ENCODE data around the gene MAX.

Gene MAX

GRCh38 chr14:65073605-65074201 is 28.6 kb downstream of the MAX start:
- no peak for DNase-seq (ENCODE audit: low spot score)

DNA sequence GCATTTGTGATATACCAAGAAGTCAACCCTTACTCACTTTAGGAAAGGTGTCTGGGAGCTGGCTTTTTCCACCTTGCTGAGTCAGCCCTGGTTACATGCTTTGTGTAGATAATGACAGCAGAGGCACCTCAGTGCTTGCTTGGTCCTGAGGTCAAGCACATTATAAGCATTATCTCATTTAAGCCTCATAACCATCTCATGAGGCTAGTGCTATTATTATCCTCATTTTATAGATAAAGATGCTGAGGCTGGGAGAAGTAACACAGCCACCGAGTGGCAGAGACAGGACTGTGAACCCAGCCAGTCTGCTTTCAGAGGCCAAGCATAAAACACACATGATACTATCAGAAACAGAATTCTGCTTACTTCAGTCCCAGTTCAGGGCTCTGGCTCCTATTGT is 29.4 kb downstream of the MAX start:
- no peak for DNase-seq (ENCODE audit: low spot score)

GRCh38 chr14:65072256-65072655 is 30.1 kb downstream of the MAX start:
- DNase-seq (ENCODE audit: low spot score): no peak

GRCh38 chr14:65071544-65071943 is 30.8 kb downstream of the MAX start:
- no peak for DNase-seq (ENCODE audit: low spot score)

GRCh38 chr14:65070471-65070976 is 31.8 kb downstream of the MAX start:
- no peak for DNase-seq (ENCODE audit: low spot score)

DNA sequence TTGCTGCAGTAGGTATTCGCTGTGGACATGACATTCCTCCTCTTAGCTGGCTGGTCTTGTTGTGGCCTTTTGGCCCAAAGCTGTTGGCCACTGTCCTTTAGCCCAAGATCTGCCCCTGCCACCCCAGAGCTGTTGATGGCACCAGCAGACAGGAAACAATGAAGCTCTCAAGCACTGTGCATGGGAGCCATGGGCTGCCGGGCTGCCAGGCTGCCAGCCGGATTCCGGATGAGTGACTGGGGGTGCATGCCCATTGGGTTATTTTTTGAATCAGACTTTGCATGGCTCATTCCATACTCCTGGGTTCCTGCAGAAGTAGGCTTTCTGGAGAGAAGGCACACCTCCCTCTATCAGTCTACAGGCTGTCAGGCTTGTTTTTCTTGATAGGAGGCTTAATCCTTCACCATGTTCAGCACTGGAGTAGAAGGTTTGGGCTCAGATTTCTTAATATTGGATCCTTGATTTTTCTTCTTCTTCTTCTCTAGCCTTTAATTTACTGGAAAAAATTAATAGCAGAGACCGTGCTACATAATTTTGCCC is 32.4 kb downstream of the MAX start:
- no peak for DNase-seq (ENCODE audit: low spot score)

GRCh38 chr14:65065719-65066118 is 36.6 kb downstream of the MAX start:
- no peak for DNase-seq (ENCODE audit: low spot score)

GRCh38 chr14:65062096-65063075 is 39.9 kb downstream of the MAX start:
- DNase-seq (ENCODE audit: low spot score): no peak

GRCh38 chr14:65057695-65058094 is 44.6 kb downstream of the MAX start:
- no peak for DNase-seq (ENCODE audit: low spot score)

GRCh38 chr14:65054471-65055085 is 47.7 kb downstream of the MAX start:
- no peak for DNase-seq (ENCODE audit: low spot score)

DNA sequence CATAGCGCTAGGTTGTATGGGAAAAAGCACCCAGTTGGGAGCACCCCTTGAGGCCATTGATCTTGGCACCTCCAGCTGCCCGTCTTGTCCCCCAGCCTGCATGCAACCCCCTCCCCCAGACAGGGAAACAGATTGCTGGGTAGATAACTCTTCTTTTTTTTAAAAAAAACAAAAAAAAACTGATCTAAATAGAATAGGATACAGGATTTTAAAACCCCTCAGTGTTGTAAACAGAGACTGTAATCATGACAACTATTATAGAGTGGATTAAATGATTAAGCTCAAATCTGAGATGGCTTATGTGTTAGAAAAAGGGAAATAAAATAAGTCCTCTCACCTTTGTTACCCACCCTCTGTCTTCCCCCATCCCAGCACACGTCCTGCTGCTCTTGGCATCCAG is 48.9 kb downstream of the MAX start:
- DNase-seq (ENCODE audit: low spot score): no peak

DNA sequence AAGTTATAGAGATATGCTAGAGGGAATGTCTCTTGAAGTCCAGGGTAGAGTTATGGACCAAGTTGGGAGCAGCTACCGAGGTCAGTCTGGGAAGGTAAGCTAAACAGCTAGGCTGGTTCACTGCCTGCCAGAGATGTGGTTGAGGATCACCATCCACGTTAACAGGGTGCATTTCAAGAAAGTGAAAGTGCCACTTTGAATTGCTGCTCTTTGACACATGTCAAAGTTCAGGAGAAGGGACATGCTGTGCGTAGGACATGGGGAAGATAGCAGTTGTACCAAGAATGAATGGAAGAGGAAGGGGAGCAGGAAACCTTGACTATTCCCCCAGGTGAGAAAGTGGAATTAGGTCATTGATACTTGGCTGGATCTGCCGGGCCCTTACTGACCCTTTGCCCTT is 49.5 kb downstream of the MAX start:
- DNase-seq (ENCODE audit: low spot score): no peak

DNA sequence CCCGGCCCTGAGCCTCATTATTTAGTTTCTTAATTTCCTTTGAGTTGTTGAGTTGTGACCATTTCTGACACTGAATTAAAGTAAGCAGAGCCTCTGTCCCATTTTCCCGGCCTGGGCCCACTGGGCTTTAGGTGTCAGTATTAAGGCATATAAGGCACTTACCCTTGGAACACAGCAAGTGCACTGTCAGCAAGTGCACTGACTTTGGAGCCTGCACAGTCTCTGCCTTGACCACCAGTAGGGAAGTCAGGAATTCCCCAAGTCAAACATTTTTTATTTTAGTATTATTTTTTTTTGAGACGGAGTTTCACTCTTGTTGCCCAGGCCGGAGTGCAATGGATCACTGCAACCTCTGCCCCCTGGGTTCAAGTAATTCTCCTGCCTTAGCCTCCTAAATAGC is 56.6 kb downstream of the MAX start:
- DNase-seq (ENCODE audit: low spot score): no peak

GRCh38 chr14:65045006-65045405 is 57.3 kb downstream of the MAX start:
- DNase-seq (ENCODE audit: low spot score): no peak

GRCh38 chr14:65044596-65044959 is 57.7 kb downstream of the MAX start:
- DNase-seq (ENCODE audit: low spot score): no peak

DNA sequence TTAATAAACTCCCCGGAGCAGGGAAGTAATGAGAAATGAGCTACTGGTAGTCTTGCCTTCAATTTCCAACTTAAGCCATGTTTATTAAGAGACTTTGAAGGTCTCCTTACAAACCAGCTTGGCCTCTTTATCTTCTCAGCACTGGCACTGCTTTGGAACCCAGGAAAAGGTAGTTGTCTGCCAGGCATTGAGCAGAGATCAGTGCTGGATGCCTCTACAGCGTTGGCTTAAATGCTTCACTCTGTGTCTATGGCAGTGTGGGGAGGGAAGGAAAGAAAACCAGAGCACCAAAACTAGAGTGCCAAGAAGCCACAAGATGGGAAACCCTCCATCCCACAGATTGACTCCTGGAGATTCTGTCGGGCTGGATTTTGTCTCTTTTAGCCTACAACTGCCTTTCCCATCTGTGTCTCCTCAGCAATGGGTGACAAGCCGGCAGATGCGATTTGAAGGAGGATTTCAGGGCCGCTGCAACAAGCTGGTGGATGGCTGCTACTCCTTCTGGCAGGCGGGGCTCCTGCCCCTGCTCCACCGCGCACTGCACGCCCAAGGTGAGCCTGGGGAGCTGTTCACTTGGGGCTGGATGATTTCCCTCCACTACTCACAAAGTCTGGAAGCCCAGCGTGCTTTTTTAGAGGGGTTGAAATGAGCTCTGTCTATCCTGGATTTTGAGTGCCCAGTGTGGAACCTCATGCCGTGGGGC is 58.3 kb downstream of the MAX start:
- no peak for DNase-seq (ENCODE audit: low spot score)

DNA sequence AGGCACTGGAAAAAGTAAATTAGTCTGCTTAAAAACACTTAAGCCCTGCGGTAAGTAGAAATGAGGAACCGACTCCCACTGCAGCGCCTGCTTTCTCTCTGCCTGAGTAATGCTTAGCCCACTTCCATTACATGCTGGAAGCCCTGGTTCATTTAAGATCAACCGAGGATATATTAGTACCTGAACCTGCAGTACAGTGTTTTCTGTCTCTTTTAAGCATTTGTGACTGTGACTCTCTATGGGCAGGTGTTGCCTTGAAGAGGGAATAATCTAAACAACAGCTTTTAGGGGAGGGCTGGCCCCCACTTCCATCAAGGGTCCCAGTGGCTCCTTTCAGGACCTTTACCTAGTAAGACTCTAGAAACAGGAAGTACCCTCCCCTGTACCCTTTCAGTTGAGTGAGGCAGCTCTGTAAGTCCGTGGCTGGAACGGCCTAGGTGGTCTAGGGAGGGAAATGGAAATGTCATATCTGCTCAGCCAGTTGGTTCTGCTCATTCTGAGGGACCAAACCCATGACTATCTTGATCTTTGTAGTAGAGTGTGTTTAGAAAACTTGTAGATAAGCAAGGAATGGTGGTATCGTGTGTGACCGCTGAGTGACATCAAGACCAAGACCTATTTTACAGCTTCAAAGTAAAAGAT is 59.5 kb downstream of the MAX start:
- DNase-seq (ENCODE audit: low spot score): no peak

DNA sequence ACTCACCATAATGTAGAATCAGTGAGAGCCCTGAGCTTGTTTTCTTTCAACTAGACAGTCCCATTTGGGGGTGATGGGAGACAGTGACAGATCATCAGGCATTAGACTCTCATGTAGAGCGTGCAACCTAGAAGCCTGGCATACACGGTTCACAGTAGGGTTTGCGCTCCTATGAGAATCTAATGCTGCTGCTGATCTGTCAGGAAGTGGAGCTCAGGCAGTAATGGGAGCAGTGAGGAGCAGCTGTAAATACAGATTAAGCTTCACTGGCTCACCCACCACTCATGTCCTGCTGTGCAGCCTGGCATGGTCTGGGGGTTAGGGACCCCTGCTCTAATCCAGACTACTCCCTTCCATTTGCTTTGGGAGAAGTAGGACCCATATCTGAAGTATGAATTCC is 60.0 kb downstream of the MAX start:
- DNase-seq (ENCODE audit: low spot score): no peak

DNA sequence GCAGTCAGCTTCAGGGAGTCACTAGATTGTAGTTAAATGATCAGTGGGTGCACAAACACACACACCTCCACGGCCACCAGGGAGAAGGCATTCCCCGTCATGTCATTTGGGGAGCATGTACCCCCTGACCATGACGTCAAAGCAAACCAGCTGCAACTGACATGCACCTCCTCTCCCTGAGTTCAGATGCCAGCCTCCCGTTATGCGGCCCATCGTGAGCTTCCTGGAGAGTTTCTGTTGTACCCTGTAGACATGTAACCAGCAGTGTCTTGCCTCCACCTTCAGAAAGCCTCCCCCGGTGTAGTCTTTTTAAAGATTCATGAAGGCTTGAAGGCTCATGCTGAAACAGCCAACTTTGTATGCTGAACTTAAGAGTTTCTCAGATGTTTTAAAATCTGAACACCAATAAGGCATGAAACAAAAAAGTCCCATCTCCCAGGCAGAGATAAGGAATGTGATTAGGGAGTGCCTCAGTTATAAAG is 60.8 kb downstream of the MAX start:
- no peak for DNase-seq (ENCODE audit: low spot score)

GRCh38 chr14:65040666-65041433 is 61.5 kb downstream of the MAX start:
- DNase-seq (ENCODE audit: low spot score): no peak

DNA sequence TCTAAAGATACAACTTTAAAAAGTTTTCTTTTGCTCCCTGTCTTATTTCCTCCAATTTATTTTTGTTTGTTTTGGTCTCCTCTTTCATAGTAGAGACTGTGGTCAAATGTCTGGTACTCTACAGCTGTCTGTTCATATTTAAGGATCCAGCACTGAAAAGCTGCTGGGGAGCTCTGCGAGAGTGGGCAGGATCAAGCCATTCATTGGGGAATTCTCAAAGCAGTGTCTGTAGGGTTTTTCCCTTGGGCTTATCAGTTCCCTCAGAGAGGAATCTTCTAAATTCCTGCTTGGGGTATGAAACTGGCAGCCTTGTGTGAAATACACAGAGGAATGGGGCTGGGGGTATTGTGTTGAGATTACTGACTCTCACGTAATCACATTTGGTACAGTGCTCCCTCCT is 63.4 kb downstream of the MAX start:
- no peak for DNase-seq (ENCODE audit: low spot score)
